Loucy (cell line): ENCODE measurements around the gene ARMC12.

ENCODE experiments used
- EZH2phosphoT487 ChIP-seq: fragments of 200-600 bp; IDR thresholded peaks from 2 replicates; pipeline ENCODE4 v1.6.1; 2018; ENCODE audit warnings: antibody characterized with exemption, mild to moderate bottlenecking, moderate library complexity, borderline replicate concordance
- TF ChIP-seq, protein P1 (sequence below): fragments of 200-600 bp; sonication (generic); conservative IDR thresholded peaks from 2 replicates; pipeline ENCODE4 v1.5.1; 2014; ENCODE audit warnings: mild to moderate bottlenecking, antibody characterized with exemption, low read length

DNA sequence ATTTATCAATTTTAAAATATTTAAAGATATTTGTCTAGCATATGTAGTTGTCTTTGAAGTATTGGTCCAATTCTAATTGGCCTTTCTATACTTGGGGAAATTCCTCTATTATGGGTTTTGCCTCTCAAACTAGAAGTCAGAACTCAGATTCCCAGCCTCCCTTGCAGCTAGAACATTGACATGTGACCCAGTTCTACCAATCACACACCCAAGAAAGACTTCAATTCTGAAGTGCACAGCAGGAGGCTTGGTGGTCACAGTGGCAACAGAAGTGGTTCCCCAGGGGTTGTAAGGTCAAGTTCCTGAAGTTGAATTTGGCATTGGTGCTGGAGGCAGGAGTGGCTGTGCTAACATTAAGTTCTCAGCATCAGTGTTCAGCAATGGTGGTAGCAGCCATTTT is 33.3 kb upstream of the ARMC12 start:
- TF ChIP-seq, protein P1, sequence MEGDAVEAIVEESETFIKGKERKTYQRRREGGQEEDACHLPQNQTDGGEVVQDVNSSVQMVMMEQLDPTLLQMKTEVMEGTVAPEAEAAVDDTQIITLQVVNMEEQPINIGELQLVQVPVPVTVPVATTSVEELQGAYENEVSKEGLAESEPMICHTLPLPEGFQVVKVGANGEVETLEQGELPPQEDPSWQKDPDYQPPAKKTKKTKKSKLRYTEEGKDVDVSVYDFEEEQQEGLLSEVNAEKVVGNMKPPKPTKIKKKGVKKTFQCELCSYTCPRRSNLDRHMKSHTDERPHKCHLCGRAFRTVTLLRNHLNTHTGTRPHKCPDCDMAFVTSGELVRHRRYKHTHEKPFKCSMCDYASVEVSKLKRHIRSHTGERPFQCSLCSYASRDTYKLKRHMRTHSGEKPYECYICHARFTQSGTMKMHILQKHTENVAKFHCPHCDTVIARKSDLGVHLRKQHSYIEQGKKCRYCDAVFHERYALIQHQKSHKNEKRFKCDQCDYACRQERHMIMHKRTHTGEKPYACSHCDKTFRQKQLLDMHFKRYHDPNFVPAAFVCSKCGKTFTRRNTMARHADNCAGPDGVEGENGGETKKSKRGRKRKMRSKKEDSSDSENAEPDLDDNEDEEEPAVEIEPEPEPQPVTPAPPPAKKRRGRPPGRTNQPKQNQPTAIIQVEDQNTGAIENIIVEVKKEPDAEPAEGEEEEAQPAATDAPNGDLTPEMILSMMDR: no peak
- no peak for TF ChIP-seq EZH2phosphoT487
